IMR-90 (cell line): ENCODE results near the gene TCHH. TPM values are rescaled to one million over a fixed set of nuclear protein-coding genes. Genes with fewer than 3 reads are reported as not detected.

ENCODE experiments used
- ATAC-seq: fragments of 200-7000 bp; cut with Tn5 transposase; 2 replicates; pipeline ENCODE4 v1.9.1; 2020; ENCODE audit warnings: low read depth, mild to moderate bottlenecking, moderate library complexity
- BruUV-seq: library from RNA; stranded (reverse); fragments of 400-500 nt; replicated peaks from 2 replicates; lab custom pipeline; 2021; lab: Mats Ljungman, UMichigan
- CTCF ChIA-PET: fragments of 300-600 bp; formaldehyde crosslinking; extraction: SDS; loops from one replicate; lab custom pipeline; 2021; ENCODE audit warnings: antibody characterized with exemption; lab: Yijun Ruan, JAX
- POLR2A ChIA-PET: fragments of 300-600 bp; sonication (Branson Sonifier 250); formaldehyde crosslinking; loops from one replicate; lab custom pipeline; 2022; ENCODE audit warnings: antibody characterized with exemption; ENCODE audit not compliant: unreplicated experiment; lab: Charles Lee
- DNase-seq: peaks from one replicate; pipeline ENCODE4 v3.0.0; 2013
- H2AFZ ChIP-seq: replicated peaks from 2 replicates; pipeline ENCODE3; 2013; ENCODE audit warnings: low read length, mild to moderate bottlenecking; ENCODE audit not compliant: poor library complexity
- H2AK5ac ChIP-seq: 2 replicates; pipeline ENCODE4 v1.6.1; 2013; ENCODE audit warnings: low read depth, low read length, inconsistent platforms
- H2AK9ac ChIP-seq: replicated peaks from 2 replicates; pipeline ENCODE3; 2013; ENCODE audit warnings: mild to moderate bottlenecking, low read depth, low read length, moderate library complexity; ENCODE audit not compliant: poor library complexity
- H2BK120ac ChIP-seq: 2 replicates; pipeline ENCODE4 v1.6.1; 2013; ENCODE audit warnings: low read depth, low read length, inconsistent platforms
- H2BK15ac ChIP-seq: 3 replicates; pipeline ENCODE4 v1.6.1; 2013; ENCODE audit warnings: low read depth, low read length, inconsistent platforms
- H2BK20ac ChIP-seq: 2 replicates; pipeline ENCODE4 v1.6.1; 2013; ENCODE audit warnings: low read depth, mild to moderate bottlenecking, inconsistent platforms, low read length, moderate library complexity
- H2BK5ac ChIP-seq: 2 replicates; pipeline ENCODE4 v1.6.1; 2013; ENCODE audit warnings: mild to moderate bottlenecking, low read depth, low read length, inconsistent platforms; ENCODE audit not compliant: poor library complexity, severe bottlenecking
- H3K14ac ChIP-seq: replicated peaks from 2 replicates; pipeline ENCODE4 v1.6.1; 2013; ENCODE audit warnings: low read depth, low read length, inconsistent platforms
- H3K18ac ChIP-seq: 2 replicates; pipeline ENCODE4 v1.6.1; 2013; ENCODE audit warnings: low read depth, low read length, control low read depth
- H3K23ac ChIP-seq: 2 replicates; pipeline ENCODE4 v1.6.1; 2013; ENCODE audit warnings: low read depth, low read length, inconsistent platforms
- H3K27ac ChIP-seq: 2 replicates; pipeline ENCODE4 v1.5.1; 2013; ENCODE audit warnings: mild to moderate bottlenecking, control low read depth, low read length; ENCODE audit not compliant: insufficient read depth
- H3K27me3 ChIP-seq: 2 replicates; pipeline ENCODE4 v1.6.1; 2013; ENCODE audit warnings: low read length; ENCODE audit not compliant: control insufficient read depth, insufficient read depth
- H3K36me3 ChIP-seq: 2 replicates; pipeline ENCODE4 v1.6.1; 2013; ENCODE audit warnings: low read length, mixed read lengths; ENCODE audit not compliant: control insufficient read depth, insufficient read depth
- H3K4ac ChIP-seq: 2 replicates; pipeline ENCODE4 v1.6.1; 2013; ENCODE audit warnings: low read depth, low read length, inconsistent platforms
- H3K4me1 ChIP-seq: 2 replicates; pipeline ENCODE4 v1.6.1; 2013; ENCODE audit warnings: low read length, mixed read lengths; ENCODE audit not compliant: control insufficient read depth, insufficient read depth
- H3K4me2 ChIP-seq: 2 replicates; pipeline ENCODE4 v1.6.1; 2013; ENCODE audit warnings: low read depth, mild to moderate bottlenecking, control low read depth, low read length, moderate library complexity
- H3K4me3 ChIP-seq: 2 replicates; pipeline ENCODE4 v1.5.1; 2013; ENCODE audit warnings: low read depth, mild to moderate bottlenecking, control low read depth, low read length, moderate library complexity; ENCODE audit not compliant: insufficient read depth
- H3K56ac ChIP-seq: 2 replicates; pipeline ENCODE4 v1.6.1; 2013; ENCODE audit warnings: low read length, inconsistent platforms; ENCODE audit not compliant: insufficient read depth; ENCODE audit errors: extremely low read depth
- H3K79me1 ChIP-seq, 2 experiments: 2 replicates each; pipeline ENCODE4 v1.6.1; 2013; ENCODE audit warnings: low read length in 2 of 2, inconsistent platforms in 1 of 2, low read depth in 1 of 2
- H3K9ac ChIP-seq: 2 replicates; pipeline ENCODE4 v1.6.1; 2013; ENCODE audit warnings: low read depth, low read length, control low read depth
- H3K9me1 ChIP-seq: 2 replicates; pipeline ENCODE4 v1.6.1; 2013; ENCODE audit warnings: low read length, inconsistent platforms; ENCODE audit not compliant: insufficient read depth
- H3K9me3 ChIP-seq: 2 replicates; pipeline ENCODE4 v1.6.1; 2013; ENCODE audit warnings: low read length; ENCODE audit not compliant: control insufficient read depth, insufficient read depth
- H4K20me1 ChIP-seq: 2 replicates; pipeline ENCODE4 v1.6.1; 2013; ENCODE audit warnings: low read length, inconsistent platforms; ENCODE audit not compliant: insufficient read depth
- H4K5ac ChIP-seq: 2 replicates; pipeline ENCODE4 v1.6.1; 2013; ENCODE audit warnings: mild to moderate bottlenecking, low read depth, low read length, control low read depth
- H4K8ac ChIP-seq, 2 experiments: 2 replicates each; pipeline ENCODE4 v1.6.1; 2013; ENCODE audit warnings: low read depth in 2 of 2, low read length in 2 of 2, control low read depth in 1 of 2, inconsistent platforms in 1 of 2
- H4K91ac ChIP-seq: 2 replicates; pipeline ENCODE4 v1.6.1; 2013; ENCODE audit warnings: low read depth, low read length, inconsistent platforms; ENCODE audit not compliant: insufficient read depth
- NFE2L2 ChIP-seq: fragments of 150-350 bp; IDR thresholded peaks from 2 replicates; pipeline ENCODE4 v1.6.1; 2016; ENCODE audit warnings: low read depth, mild to moderate bottlenecking, low read length
- POLR2A ChIP-seq: IDR thresholded peaks from 2 replicates; pipeline ENCODE4 v1.6.1; 2012; ENCODE audit warnings: mild to moderate bottlenecking, low read depth, low read length
- WGBS, 2 experiments: methylation state at CpG; one replicate each; pipeline versions ENCODE4 v1.1.5 to v1.1.7; 2013; ENCODE audit warnings: missing lambda C conversion rate in 2 of 2; ENCODE audit not compliant: insufficient read length in 1 of 2; ENCODE audit errors: extremely low coverage in 2 of 2; 5-methylcytosine and 5-hydroxymethylcytosine counted together
- dilution Hi-C: fragments of 300-500 bp; cut with HindIII; formaldehyde crosslinking; loops from one replicate; pipeline ENCODE4 v1.14.3; 2018; ENCODE audit warnings: low sequenced_read_pairs; ENCODE audit not compliant: unreplicated experiment
- in situ Hi-C: fragments of 300-500 bp; cut with MboI; formaldehyde crosslinking; loops from 3 replicates; pipeline ENCODE4 v1.14.3; 2019; ENCODE audit warnings: low sequenced_read_pairs, inconsistent platforms, mixed read lengths
- intact Hi-C: fragments of 100-400 bp; cut with micrococcal nuclease; formaldehyde crosslinking; loops from 2 replicates; pipeline ENCODE4 v1.10.0; 2022
- polyA plus RNA-seq, 3 experiments: library from polyadenylated mRNA; depleted of rRNA; stranded (reverse); fragments of >200 nt; gene quantifications; 2 replicates each; pipeline ENCODE4 v1.2.3, GENCODE V29; 2012; ENCODE audit warnings: low replicate concordance in 1 of 3
- total RNA-seq: library from RNA; depleted of rRNA; stranded (reverse); fragments of >200 nt; gene quantifications from 2 replicates; pipeline ENCODE4 v1.2.3, GENCODE V29; 2012

The TCHH gene
- total and polyA plus RNA-seq, 2 of the 4 experiments (the other 2 are of a cell fraction) = not detected

DNA sequence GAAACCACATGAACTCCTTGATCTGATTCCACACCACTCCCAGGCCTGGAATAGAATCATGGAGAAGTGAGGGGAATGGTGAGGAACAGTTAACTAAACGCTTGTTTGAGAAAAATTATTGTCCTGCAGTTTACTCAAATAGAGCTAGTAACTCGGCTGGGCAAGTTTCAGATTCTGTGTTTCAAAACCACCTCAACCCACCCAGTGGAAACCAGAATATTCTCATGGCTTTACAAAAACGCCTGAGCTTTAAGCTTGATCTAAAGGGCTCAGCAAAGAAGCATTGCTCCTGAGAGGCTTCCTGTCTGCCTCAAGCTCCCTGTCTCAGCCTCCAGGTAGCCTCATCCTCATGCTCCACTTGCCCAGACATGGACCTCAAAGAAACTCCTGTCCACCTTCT lies 42.9 kb downstream of the TCHH start:
- Histone ChIP-seq H3K79me1 (no peaks in the 10 kb centered on the region), H2AFZ (no peak overlapping the region), H3K36me3 (no peaks in the 10 kb centered on the region), H3K9me1 (no peaks in the 10 kb centered on the region), H3K56ac (no peak overlapping the region), H3K23ac (no peak overlapping the region), H2AK5ac (no peak overlapping the region), H2BK5ac (no peak overlapping the region), H3K9me3 (no peaks in the 10 kb centered on the region), H2BK120ac (no peak overlapping the region), H4K91ac (no peak overlapping the region), H3K27me3 (peaks cover 8% of the 10 kb centered on the region), H4K20me1 (no peaks in the 10 kb centered on the region), H4K8ac (no peak overlapping the region), H3K27ac (no peak overlapping the region), H3K4me1 (no peaks in the 10 kb centered on the region), H3K4me3 (no peak overlapping the region), H3K14ac (no peak overlapping the region), H3K18ac (no peak overlapping the region), H4K5ac (no peak overlapping the region), H3K4me2 (no peak overlapping the region), H3K9ac (no peak overlapping the region), H2AK9ac (no peak overlapping the region), H2BK20ac (no peak overlapping the region), H2BK15ac (no peak overlapping the region), H3K4ac (no peak overlapping the region)
- BruUV-seq = no TSS peak
- in situ Hi-C loops (no loop called here), intact Hi-C loops (no loop called here), dilution Hi-C loops (no loop called here)
- 33% methylated on average over 1 of the region's 3 CpGs; no CpG with 5 or more reads in 1 of the 2 experiments for WGBS, 2 experiments
- ATAC-seq = no peak
- DNase-seq = no peak
- TF ChIP-seq NFE2L2 (no peak), POLR2A (no peak)
- ChIA-PET POLR2A (no interaction called here), CTCF (interaction anchor here (1.0 kb wide), 1 partner anchor 19 kb away, joined by 3 read pairs; no protein-coding TSS in a partner anchor)
